HT-29 (cell line): ENCODE results near the gene TBXAS1. TPM values are rescaled to one million over a fixed set of nuclear protein-coding genes. Genes with fewer than 3 reads are reported as not detected.

Experiments
- DNase-seq: peaks from one replicate; pipeline ENCODE4 v3.0.0-alpha.2; 2015; ENCODE audit warnings: low spot score
- total RNA-seq: library from RNA; depleted of rRNA; stranded (reverse); fragments of >200 nt; shearing (Covaris generic); gene quantifications from 2 replicates; pipeline ENCODE4 v1.2.3, GENCODE V29; 2014; rRNA removed

Gene TBXAS1
- total RNA-seq, 1 experiment from 2014 or later = 22.8 TPM

GRCh38 chr7:140069298-140069949, 240.4 kb downstream of the TBXAS1 start:
- no peak for DNase-seq

Other genes with a start within 250 kb of the TBXAS1 start
- 2.6 and 3.0 TPM in 2 replicates for gene HIPK2, start 51.3 kb upstream of the TBXAS1 start, total RNA-seq
- gene PARP12, start 233.7 kb downstream of the TBXAS1 start, total RNA-seq = 38.3 and 51.1 TPM in 2 replicates